ENCODE measurements around the gene SSNA1. TPM values are rescaled to one million over a fixed set of nuclear protein-coding genes. Genes with fewer than 3 reads are reported as not detected.

The SSNA1 gene
- total RNA-seq, 1 donor from 2014 or later: 57.6 TPM

DNA sequence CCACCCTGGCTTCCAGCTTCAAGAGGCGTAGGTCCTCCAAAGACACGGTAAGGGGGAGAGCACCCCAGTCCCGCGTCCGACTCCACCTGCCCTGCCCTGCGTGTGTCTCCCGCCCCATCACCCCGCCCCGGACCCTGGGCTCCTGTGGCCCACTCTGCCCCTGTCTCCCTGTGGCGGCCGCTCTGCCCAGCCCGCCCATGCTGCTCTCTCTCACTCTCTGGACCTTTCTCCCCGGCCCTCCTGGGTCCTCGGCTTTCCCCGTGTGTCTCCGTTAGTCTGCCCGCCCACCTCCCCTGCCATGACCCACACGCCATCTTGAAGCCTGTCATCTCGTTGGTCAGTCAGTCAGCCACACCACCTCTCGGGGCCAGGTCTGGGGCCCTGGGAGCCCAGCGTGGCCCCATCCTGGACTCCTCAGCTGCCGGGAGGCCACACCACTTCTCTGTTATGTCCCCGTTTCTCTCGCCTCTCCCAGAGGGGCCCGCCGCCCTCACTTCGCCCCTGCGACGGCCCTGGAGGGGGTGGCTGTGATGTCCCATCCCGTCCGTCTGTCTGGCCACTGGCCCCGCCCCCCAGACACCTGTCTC is 23.1 kb upstream of the SSNA1 start:
- Histone ChIP-seq H3K27me3 (ENCODE audit: low read depth) (peaks cover 99% of the 10 kb centered on the region), H3K9me3 (no peaks in the 10 kb centered on the region), H3K27ac (no peak overlapping the region), H3K4me1 (peaks cover 43% of the 10 kb centered on the region), H3K36me3 (no peaks in the 10 kb centered on the region), H3K4me3 (no peak overlapping the region)
- intact Hi-C loops (cut with DNase I): no loop called here
- no peak for DNase-seq
- TF ChIP-seq CTCF (IDR thresholded peaks at IDR 0.05): no peak
- no peak for ATAC-seq

GRCh38 chr9:137166380-137167229 is 21.9 kb upstream of the SSNA1 start:
- H3K9me3 ChIP-seq: no peaks in the 10 kb centered on the region
- peaks cover 96% of the 10 kb centered on the region for H3K27me3 ChIP-seq (ENCODE audit: low read depth)
- H3K27ac ChIP-seq: no peak overlapping the region
- ATAC-seq: no peak
- no peaks in the 10 kb centered on the region for H3K36me3 ChIP-seq
- no peak overlapping the region for H3K4me3 ChIP-seq
- intact Hi-C loops (cut with DNase I): no loop called here
- H3K4me1 ChIP-seq: peaks cover 43% of the 10 kb centered on the region
- TF ChIP-seq CTCF (IDR thresholded peaks at IDR 0.05): no peak
- DNase-seq: no peak

DNA sequence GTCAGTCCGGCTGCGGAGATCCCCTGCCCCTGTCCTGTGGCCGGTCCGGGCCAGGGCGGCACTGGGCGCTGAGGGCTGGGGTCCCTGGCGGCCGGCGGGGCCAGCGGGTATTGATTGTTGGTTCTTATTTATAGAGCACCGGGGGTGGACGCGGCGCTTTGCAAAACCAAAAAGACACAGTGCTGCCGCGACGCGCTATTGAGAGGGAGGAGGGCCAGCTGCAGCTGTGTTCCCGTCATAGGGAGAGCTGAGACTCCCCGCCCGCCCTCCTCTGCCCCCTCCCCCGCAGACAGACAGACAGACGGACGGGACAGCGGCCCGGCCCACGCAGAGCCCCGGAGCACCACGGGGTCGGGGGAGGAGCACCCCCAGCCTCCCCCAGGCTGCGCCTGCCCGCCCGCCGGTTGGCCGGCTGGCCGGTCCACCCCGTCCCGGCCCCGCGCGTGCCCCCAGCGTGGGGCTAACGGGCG is 21.2 kb upstream of the SSNA1 start:
- H3K27ac ChIP-seq: no peak overlapping the region
- H3K27me3 ChIP-seq (ENCODE audit: low read depth): peaks cover 96% of the 10 kb centered on the region
- DNase-seq: no peak
- intact Hi-C loops (cut with DNase I): no loop called here
- TF ChIP-seq CTCF (IDR thresholded peaks at IDR 0.05): no peak
- no peaks in the 10 kb centered on the region for H3K9me3 ChIP-seq
- no peaks in the 10 kb centered on the region for H3K36me3 ChIP-seq
- no peak for ATAC-seq
- peaks cover 36% of the 10 kb centered on the region for H3K4me1 ChIP-seq
- H3K4me3 ChIP-seq: no peak overlapping the region

DNA sequence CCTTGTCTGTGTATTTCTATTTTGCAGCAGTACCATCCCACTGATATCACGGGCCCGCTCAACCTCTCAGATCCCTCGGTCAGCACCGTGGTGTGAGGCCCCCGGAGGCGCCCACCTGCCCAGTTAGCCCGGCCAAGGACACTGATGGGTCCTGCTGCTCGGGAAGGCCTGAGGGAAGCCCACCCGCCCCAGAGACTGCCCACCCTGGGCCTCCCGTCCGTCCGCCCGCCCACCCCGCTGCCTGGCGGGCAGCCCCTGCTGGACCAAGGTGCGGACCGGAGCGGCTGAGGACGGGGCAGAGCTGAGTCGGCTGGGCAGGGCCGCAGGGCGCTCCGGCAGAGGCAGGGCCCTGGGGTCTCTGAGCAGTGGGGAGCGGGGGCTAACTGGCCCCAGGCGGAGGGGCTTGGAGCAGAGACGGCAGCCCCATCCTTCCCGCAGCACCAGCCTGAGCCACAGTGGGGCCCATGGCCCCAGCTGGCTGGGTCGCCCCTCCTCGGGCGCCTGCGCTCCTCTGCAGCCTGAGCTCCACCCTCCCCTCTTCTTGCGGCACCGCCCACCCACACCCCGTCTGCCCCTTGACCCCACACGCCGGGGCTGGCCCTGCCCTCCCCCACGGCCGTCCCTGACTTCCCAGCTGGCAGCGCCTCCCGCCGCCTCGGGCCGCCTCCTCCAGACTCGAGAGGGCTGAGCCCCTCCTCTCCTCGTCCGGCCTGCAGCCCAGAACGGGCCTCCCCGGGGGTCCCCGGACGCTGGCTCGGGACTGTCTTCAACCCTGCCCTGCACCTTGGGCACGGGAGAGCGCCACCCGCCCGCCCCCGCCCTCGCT is 20.5 kb upstream of the SSNA1 start:
- Histone ChIP-seq H3K4me3 (peak overlapping the region; percentile 41), H3K27ac (no peak overlapping the region), H3K4me1 (peaks cover 30% of the 10 kb centered on the region), H3K27me3 (ENCODE audit: low read depth) (peaks cover 91% of the 10 kb centered on the region), H3K36me3 (no peaks in the 10 kb centered on the region), H3K9me3 (no peaks in the 10 kb centered on the region)
- DNase-seq (no peak), ATAC-seq (peak; percentile 4 to 13)
- no peak for TF ChIP-seq CTCF (IDR thresholded peaks at IDR 0.05)
- intact Hi-C loops (cut with DNase I): no loop called here

DNA sequence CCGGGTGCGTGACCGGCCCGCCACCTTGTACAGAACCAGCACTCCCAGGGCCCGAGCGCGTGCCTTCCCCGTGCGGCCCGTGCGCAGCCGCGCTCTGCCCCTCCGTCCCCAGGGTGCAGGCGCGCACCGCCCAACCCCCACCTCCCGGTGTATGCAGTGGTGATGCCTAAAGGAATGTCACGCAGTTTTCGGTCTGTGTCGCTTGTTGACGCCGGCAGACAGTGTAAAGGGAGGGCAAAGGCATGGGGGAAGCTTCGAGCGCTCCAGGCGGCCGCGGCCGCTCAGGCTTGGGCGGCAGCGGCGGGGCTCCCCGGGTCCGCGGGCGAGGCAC is 19.9 kb upstream of the SSNA1 start:
- no peaks in the 10 kb centered on the region for H3K9me3 ChIP-seq
- TF ChIP-seq CTCF (IDR thresholded peaks at IDR 0.05): no peak
- intact Hi-C loops (cut with DNase I): no loop called here
- DNase-seq: no peak
- H3K4me3 ChIP-seq: peak overlapping the region; percentile 41
- ATAC-seq: no peak
- H3K4me1 ChIP-seq: peaks cover 24% of the 10 kb centered on the region
- no peak overlapping the region for H3K27ac ChIP-seq
- no peaks in the 10 kb centered on the region for H3K36me3 ChIP-seq
- peaks cover 85% of the 10 kb centered on the region for H3K27me3 ChIP-seq (ENCODE audit: low read depth)

Measured in lower lobe of right lung (tissue), 2 donors.